HEK293T (cell line): Measurements from ENCODE around the gene WDR37.

Experiments used
- CTCF ChIA-PET: fragments of 350-600 bp; formaldehyde crosslinking; extraction: SDS; loops from one replicate; lab custom pipeline; 2021; ENCODE audit warnings: antibody characterized with exemption, inconsistent platforms; lab: Yijun Ruan, JAX
- POLR2A ChIA-PET: fragments of 350-600 bp; formaldehyde crosslinking; extraction: SDS; loops from one replicate; lab custom pipeline; 2020; ENCODE audit warnings: antibody characterized with exemption, inconsistent platforms; lab: Yijun Ruan, JAX
- DNase-seq: peaks from one replicate; pipeline ENCODE4 v3.0.0; 2012; ENCODE audit warnings: mixed read lengths; ENCODE audit errors: extremely low spot score
- ARNT ChIP-seq: fragments of 450-650 bp; IDR thresholded peaks from 2 replicates; pipeline ENCODE4 v1.6.1; 2017; ENCODE audit warnings: mild to moderate bottlenecking
- BHLHE40 ChIP-seq: fragments of 450-650 bp; IDR thresholded peaks from 2 replicates; pipeline ENCODE4 v1.6.1; 2016; ENCODE audit warnings: mild to moderate bottlenecking, moderate library complexity, borderline replicate concordance
- CTBP1 ChIP-seq: fragments of 450-650 bp; IDR thresholded peaks from 2 replicates; pipeline ENCODE4 v1.6.1; 2016; ENCODE audit warnings: borderline replicate concordance
- ELF4 ChIP-seq: fragments of 450-650 bp; IDR thresholded peaks from 2 replicates; pipeline ENCODE4 v1.6.1; 2017; ENCODE audit warnings: antibody characterized with exemption
- FOXA1 ChIP-seq: fragments of 450-650 bp; IDR thresholded peaks from 2 replicates; pipeline ENCODE4 v1.6.1; 2016; ENCODE audit warnings: mild to moderate bottlenecking
- FOXK2 ChIP-seq: fragments of 450-650 bp; IDR thresholded peaks from 2 replicates; pipeline ENCODE4 v1.6.1; 2016; ENCODE audit warnings: mild to moderate bottlenecking
- FOXM1 ChIP-seq: fragments of 450-650 bp; IDR thresholded peaks from 2 replicates; pipeline ENCODE4 v1.6.1; 2017; ENCODE audit warnings: mild to moderate bottlenecking, borderline replicate concordance
- HDGF ChIP-seq: fragments of 450-650 bp; IDR thresholded peaks from 2 replicates; pipeline ENCODE4 v1.6.1; 2017; ENCODE audit warnings: antibody characterized with exemption, borderline replicate concordance
- L3MBTL2 ChIP-seq: fragments of 450-650 bp; conservative IDR thresholded peaks from 2 replicates; pipeline ENCODE4 v1.6.1; 2016; ENCODE audit warnings: mild to moderate bottlenecking
- LEF1 ChIP-seq: fragments of 450-650 bp; IDR thresholded peaks from 2 replicates; pipeline ENCODE4 v1.6.1; 2017; ENCODE audit warnings: mild to moderate bottlenecking, borderline replicate concordance
- NFRKB ChIP-seq: fragments of 450-650 bp; IDR thresholded peaks from 2 replicates; pipeline ENCODE4 v1.6.1; 2016; ENCODE audit warnings: mild to moderate bottlenecking, moderate library complexity
- PKNOX1 ChIP-seq: fragments of 450-650 bp; IDR thresholded peaks from 2 replicates; pipeline ENCODE4 v1.6.1; 2016
- SP1 ChIP-seq: fragments of 450-650 bp; IDR thresholded peaks from 2 replicates; pipeline ENCODE4 v1.6.1; 2017
- SUZ12 ChIP-seq: fragments of 450-650 bp; IDR thresholded peaks from 2 replicates; pipeline ENCODE4 v1.6.1; 2016; ENCODE audit warnings: mild to moderate bottlenecking
- TARDBP ChIP-seq: fragments of 450-650 bp; IDR thresholded peaks from 2 replicates; pipeline ENCODE4 v1.6.1; 2016
- ZNF384 ChIP-seq: fragments of 450-650 bp; IDR thresholded peaks from 2 replicates; pipeline ENCODE4 v1.6.1; 2016

Gene WDR37

GRCh38 chr10:1074052-1074747, 18.0 kb downstream of the WDR37 start:
- ChIA-PET CTCF (interaction anchor here (0.6 kb wide), 1 partner anchor 445 kb away, joined by 3 read pairs; no protein-coding TSS in a partner anchor), POLR2A (no interaction called here)
- TF ChIP-seq HDGF (no peak), SUZ12 (no peak), L3MBTL2 (no peak)
- no peak for DNase-seq

GRCh38 chr10:1074748-1075308, 18.6 kb downstream of the WDR37 start:
- POLR2A ChIA-PET, result no interaction called here
- TF ChIP-seq L3MBTL2 (no peak), HDGF (no peak), PKNOX1 (no peak), SP1 (no peak), ELF4 (no peak), NFRKB (no peak), CTBP1 (no peak), BHLHE40 (no peak), SUZ12 (no peak), TARDBP (no peak), FOXA1 (no peak), FOXK2 (no peak), LEF1 (no peak), ZNF384 (no peak), FOXM1 (no peak), ARNT (no peak)
- DNase-seq, result no peak
- CTCF ChIA-PET, result interaction anchor here (0.6 kb wide), 1 partner anchor 768 kb away, joined by 4 read pairs; no protein-coding TSS in a partner anchor

GRCh38 chr10:1078668-1079067, 22.5 kb downstream of the WDR37 start:
- TF ChIP-seq ARNT (no peak), SP1 (no peak), LEF1 (no peak), L3MBTL2 (no peak), BHLHE40 (no peak), SUZ12 (no peak), CTBP1 (no peak), FOXK2 (no peak), ZNF384 (no peak), ELF4 (no peak), TARDBP (no peak), PKNOX1 (no peak), FOXA1 (no peak), NFRKB (no peak), HDGF (no peak)
- DNase-seq, result no peak
- ChIA-PET POLR2A (interaction anchor here (1.8 kb wide), 1 partner anchor 30 kb away, joined by 4 read pairs; the partner anchor contains the start of gene IDI1), CTCF (interaction anchor here (1.2 kb wide), 1 partner anchor 9 kb away, joined by 4 read pairs; no protein-coding TSS in a partner anchor)

GRCh38 chr10:1083581-1083980, 27.4 kb downstream of the WDR37 start:
- POLR2A ChIA-PET, result no interaction called here
- no peak for TF ChIP-seq ZNF384
- no peak for TF ChIP-seq LEF1
- TF ChIP-seq SUZ12, result no peak
- no peak for TF ChIP-seq FOXK2
- no peak for TF ChIP-seq BHLHE40
- no peak for TF ChIP-seq TARDBP
- DNase-seq, result no peak
- CTCF ChIA-PET, result interaction anchor here (0.6 kb wide), 1 partner anchor 596 kb away, joined by 3 read pairs; no protein-coding TSS in a partner anchor

- POLR2A ChIA-PET, result no interaction called here
- CTCF ChIA-PET, result interaction anchor here (0.6 kb wide), 1 partner anchor 597 kb away, joined by 3 read pairs; no protein-coding TSS in a partner anchor
- no peak for DNase-seq
- no peak for TF ChIP-seq ZNF384
- no peak for TF ChIP-seq FOXM1
- TF ChIP-seq HDGF, result no peak
- no peak for TF ChIP-seq FOXK2
These were observed 28.1 kb downstream of the WDR37 start for GRCh38 chr10:1084011-1084950.

- POLR2A ChIA-PET, result no interaction called here
- CTCF ChIA-PET, result no interaction called here
- DNase-seq, result no peak
- TF ChIP-seq TARDBP (no peak), CTBP1 (no peak), FOXK2 (no peak), ZNF384 (no peak), SUZ12 (no peak), NFRKB (no peak), L3MBTL2 (no peak), LEF1 (no peak), SP1 (no peak), FOXM1 (no peak), ARNT (no peak), HDGF (no peak), ELF4 (no peak), PKNOX1 (no peak), FOXA1 (no peak), BHLHE40 (no peak)
These were observed 29.1 kb downstream of the WDR37 start for GRCh38 chr10:1085258-1085657.
